ENCODE data around the gene PARVA. TPM values are rescaled to one million over a fixed set of nuclear protein-coding genes. Genes with fewer than 3 reads are reported as not detected.
A peak's percentile ranks its signal among the peaks of the same experiment; 100 is the strongest.

PARVA gene
- total and polyA plus RNA-seq, 3 experiments from 2014 or later: 0.07 to 0.59 (median 0.18) TPM

- H3K4me3 Mint-ChIP-seq: no peak overlapping the region
- Histone ChIP-seq H3K9me3 (ENCODE audit: low read length) (no peaks in the 10 kb centered on the region), H3K27me3 (ENCODE audit: insufficient read depth, low read length, poor library complexity, severe bottlenecking) (no peaks in the 10 kb centered on the region), H3K27ac (ENCODE audit: low read depth, low read length) (no peak overlapping the region), H3K4me3 (ENCODE audit: low read length) (no peak overlapping the region), H3K4me1 (ENCODE audit: insufficient read depth, low read length) (no peaks in the 10 kb centered on the region), H3K36me3 (ENCODE audit: insufficient read depth, low read length) (no peaks in the 10 kb centered on the region)
- peaks cover 4 to 25% of the 10 kb centered on the region in 2 donors for H3K27me3 Mint-ChIP-seq
- H3K27ac Mint-ChIP-seq: no peak overlapping the region
- DNase-seq: no peak
- peaks cover 0 to 4% (median 1%) of the 10 kb centered on the region in 3 donors for H3K36me3 Mint-ChIP-seq
- H3K9me3 Mint-ChIP-seq: peaks cover 0 to 3% (median 0%) of the 10 kb centered on the region in 5 donors
- ChIA-PET POLR2A (interaction anchor here (0.6 kb wide), 1 partner anchor 23 kb away, joined by 3 read pairs; no protein-coding TSS in a partner anchor), CTCF (no interaction called here)
- no peaks in the 10 kb centered on the region for H3K4me1 Mint-ChIP-seq
These were observed 42.7 kb downstream of the PARVA start for GRCh38 chr11:12420040-12420439.

- Histone ChIP-seq H3K27me3 (ENCODE audit: insufficient read depth, low read length, poor library complexity, severe bottlenecking) (no peaks in the 10 kb centered on the region), H3K9me3 (ENCODE audit: low read length) (no peaks in the 10 kb centered on the region), H3K4me1 (ENCODE audit: insufficient read depth, low read length) (no peaks in the 10 kb centered on the region), H3K4me3 (ENCODE audit: low read length) (no peak overlapping the region), H3K27ac (ENCODE audit: low read depth, low read length) (no peak overlapping the region), H3K36me3 (ENCODE audit: insufficient read depth, low read length) (no peaks in the 10 kb centered on the region)
- DNase-seq: no peak
- Mint-ChIP-seq H3K4me1 (no peaks in the 10 kb centered on the region), H3K4me3 (no peak overlapping the region), H3K36me3 (peaks cover 0 to 4% (median 1%) of the 10 kb centered on the region in 3 donors), H3K27ac (no peak overlapping the region), H3K9me3 (peaks cover 0 to 3% (median 0%) of the 10 kb centered on the region in 5 donors), H3K27me3 (peaks cover 3 to 28% of the 10 kb centered on the region in 2 donors)
- POLR2A ChIA-PET: interaction anchor here (0.6 kb wide), 1 partner anchor 22 kb away, joined by 3 read pairs; no protein-coding TSS in a partner anchor
- CTCF ChIA-PET: interaction anchor here (1.1 kb wide), 1 partner anchor 89 kb away, joined by 6 read pairs; no protein-coding TSS in a partner anchor
These were observed 43.3 kb downstream of the PARVA start for GRCh38 chr11:12420706-12421105.

- no peak for DNase-seq
- Histone ChIP-seq H3K27me3 (ENCODE audit: insufficient read depth, low read length, poor library complexity, severe bottlenecking) (no peaks in the 10 kb centered on the region), H3K9me3 (ENCODE audit: low read length) (no peaks in the 10 kb centered on the region), H3K4me1 (ENCODE audit: insufficient read depth, low read length) (no peaks in the 10 kb centered on the region), H3K4me3 (ENCODE audit: low read length) (no peak overlapping the region), H3K36me3 (ENCODE audit: insufficient read depth, low read length) (no peaks in the 10 kb centered on the region), H3K27ac (ENCODE audit: low read depth, low read length) (no peak overlapping the region)
- Mint-ChIP-seq H3K4me1 (no peaks in the 10 kb centered on the region), H3K9me3 (peaks cover 0 to 3% (median 0%) of the 10 kb centered on the region in 5 donors), H3K4me3 (no peak overlapping the region), H3K27ac (no peak overlapping the region), H3K36me3 (peaks cover 0 to 4% (median 1%) of the 10 kb centered on the region in 3 donors), H3K27me3 (peaks cover 2 to 25% of the 10 kb centered on the region in 2 donors)
- ChIA-PET CTCF (interaction anchor here (1.1 kb wide), 1 partner anchor 90 kb away, joined by 6 read pairs; no protein-coding TSS in a partner anchor), POLR2A (no interaction called here)
These were observed 44.0 kb downstream of the PARVA start for GRCh38 chr11:12421386-12421785.

GRCh38 chr11:12426176-12426575 is 48.8 kb downstream of the PARVA start:
- ChIA-PET CTCF (no interaction called here), POLR2A (no interaction called here)
- Mint-ChIP-seq H3K4me3 (no peak overlapping the region), H3K27ac (peak overlapping the region in 1 of 8 donors; percentile 38), H3K36me3 (peaks cover 0 to 1% (median 0%) of the 10 kb centered on the region in 3 donors), H3K9me3 (no peaks in the 10 kb centered on the region), H3K4me1 (no peaks in the 10 kb centered on the region), H3K27me3 (peaks cover 3 to 13% of the 10 kb centered on the region in 2 donors)
- no peak overlapping the region for H3K27ac ChIP-seq (ENCODE audit: low read depth, low read length)
- no peaks in the 10 kb centered on the region for H3K9me3 ChIP-seq (ENCODE audit: low read length)
- H3K4me1 ChIP-seq (ENCODE audit: insufficient read depth, low read length): no peaks in the 10 kb centered on the region
- DNase-seq: no peak
- H3K4me3 ChIP-seq (ENCODE audit: low read length): no peak overlapping the region
- no peaks in the 10 kb centered on the region for H3K27me3 ChIP-seq (ENCODE audit: insufficient read depth, low read length, poor library complexity, severe bottlenecking)
- no peaks in the 10 kb centered on the region for H3K36me3 ChIP-seq (ENCODE audit: insufficient read depth, low read length)

- Mint-ChIP-seq H3K9me3 (no peaks in the 10 kb centered on the region), H3K27me3 (peaks cover 3 to 10% of the 10 kb centered on the region in 2 donors), H3K27ac (no peak overlapping the region), H3K36me3 (peaks cover 0 to under 1% (median 0%) of the 10 kb centered on the region in 3 donors), H3K4me3 (no peak overlapping the region), H3K4me1 (no peaks in the 10 kb centered on the region)
- POLR2A ChIA-PET: no interaction called here
- CTCF ChIA-PET: interaction anchor here (1.6 kb wide), 1 partner anchor 108 kb away, joined by 3 read pairs; no protein-coding TSS in a partner anchor
- H3K4me3 ChIP-seq (ENCODE audit: low read length): no peak overlapping the region
- DNase-seq: no peak
- no peaks in the 10 kb centered on the region for H3K27me3 ChIP-seq (ENCODE audit: insufficient read depth, low read length, poor library complexity, severe bottlenecking)
- no peak overlapping the region for H3K27ac ChIP-seq (ENCODE audit: low read depth, low read length)
- no peaks in the 10 kb centered on the region for H3K4me1 ChIP-seq (ENCODE audit: insufficient read depth, low read length)
- H3K9me3 ChIP-seq (ENCODE audit: low read length): no peaks in the 10 kb centered on the region
- no peaks in the 10 kb centered on the region for H3K36me3 ChIP-seq (ENCODE audit: insufficient read depth, low read length)
These were observed 51.8 kb downstream of the PARVA start for GRCh38 chr11:12429155-12429554.

GRCh38 chr11:12430351-12430750 is 53.0 kb downstream of the PARVA start:
- Mint-ChIP-seq H3K27me3 (peaks cover 1 to 7% of the 10 kb centered on the region in 2 donors), H3K4me3 (no peak overlapping the region), H3K27ac (no peak overlapping the region), H3K4me1 (no peaks in the 10 kb centered on the region), H3K36me3 (no peaks in the 10 kb centered on the region), H3K9me3 (no peaks in the 10 kb centered on the region)
- H3K36me3 ChIP-seq (ENCODE audit: insufficient read depth, low read length): no peaks in the 10 kb centered on the region
- ChIA-PET POLR2A (no interaction called here), CTCF (no interaction called here)
- no peak overlapping the region for H3K4me3 ChIP-seq (ENCODE audit: low read length)
- no peaks in the 10 kb centered on the region for H3K27me3 ChIP-seq (ENCODE audit: insufficient read depth, low read length, poor library complexity, severe bottlenecking)
- H3K9me3 ChIP-seq (ENCODE audit: low read length): no peaks in the 10 kb centered on the region
- no peak overlapping the region for H3K27ac ChIP-seq (ENCODE audit: low read depth, low read length)
- no peak for DNase-seq
- no peaks in the 10 kb centered on the region for H3K4me1 ChIP-seq (ENCODE audit: insufficient read depth, low read length)

GRCh38 chr11:12430954-12431595 is 53.7 kb downstream of the PARVA start:
- POLR2A ChIA-PET: no interaction called here
- H3K27ac ChIP-seq (ENCODE audit: low read depth, low read length): no peak overlapping the region

GRCh38 chr11:12432507-12432906 is 55.1 kb downstream of the PARVA start:
- no peaks in the 10 kb centered on the region for H3K4me1 Mint-ChIP-seq
- POLR2A ChIA-PET: no interaction called here

More at GRCh38 chr11:12430954-12431595, 53.7 kb downstream of the PARVA start:
- CTCF ChIA-PET: no interaction called here
- H3K4me3 Mint-ChIP-seq: no peak overlapping the region
- no peaks in the 10 kb centered on the region for H3K4me1 Mint-ChIP-seq
- no peaks in the 10 kb centered on the region for H3K27me3 ChIP-seq (ENCODE audit: insufficient read depth, low read length, poor library complexity, severe bottlenecking)
- no peak for DNase-seq
- no peaks in the 10 kb centered on the region for H3K36me3 ChIP-seq (ENCODE audit: insufficient read depth, low read length)
- no peaks in the 10 kb centered on the region for H3K36me3 Mint-ChIP-seq
- H3K27me3 Mint-ChIP-seq: peaks cover 1% of the 10 kb centered on the region in 2 donors
- H3K4me3 ChIP-seq (ENCODE audit: low read length): no peak overlapping the region
- H3K9me3 ChIP-seq (ENCODE audit: low read length): no peaks in the 10 kb centered on the region
- H3K9me3 Mint-ChIP-seq: no peaks in the 10 kb centered on the region
- H3K4me1 ChIP-seq (ENCODE audit: insufficient read depth, low read length): no peaks in the 10 kb centered on the region
- H3K27ac Mint-ChIP-seq: peak overlapping the region in 1 of 8 donors; percentile 9

More at GRCh38 chr11:12432507-12432906, 55.1 kb downstream of the PARVA start:
- CTCF ChIA-PET: no interaction called here
- Histone ChIP-seq H3K27me3 (ENCODE audit: insufficient read depth, low read length, poor library complexity, severe bottlenecking) (no peaks in the 10 kb centered on the region), H3K4me3 (ENCODE audit: low read length) (no peak overlapping the region), H3K4me1 (ENCODE audit: insufficient read depth, low read length) (no peaks in the 10 kb centered on the region), H3K27ac (ENCODE audit: low read depth, low read length) (no peak overlapping the region), H3K9me3 (ENCODE audit: low read length) (no peaks in the 10 kb centered on the region), H3K36me3 (ENCODE audit: insufficient read depth, low read length) (no peaks in the 10 kb centered on the region)
- no peak overlapping the region for H3K4me3 Mint-ChIP-seq
- H3K27me3 Mint-ChIP-seq: peaks cover 5 to 11% of the 10 kb centered on the region in 2 donors
- H3K36me3 Mint-ChIP-seq: no peaks in the 10 kb centered on the region
- H3K9me3 Mint-ChIP-seq: no peaks in the 10 kb centered on the region
- no peak overlapping the region for H3K27ac Mint-ChIP-seq
- no peak for DNase-seq
